IMR-90 (cell line): ENCODE results near the gene SLC16A9.

Experiments used
- BHLHE40 ChIP-seq: fragments of 150-350 bp; IDR thresholded peaks from 2 replicates; pipeline ENCODE4 v1.6.1; 2016; ENCODE audit warnings: mild to moderate bottlenecking, low read depth, low read length
- CEBPB ChIP-seq: IDR thresholded peaks from 2 replicates; pipeline ENCODE4 v1.6.1; 2012; ENCODE audit warnings: low read depth, low read length, improper control_type of control experiment
- FOS ChIP-seq: fragments of 150-350 bp; IDR thresholded peaks from 2 replicates; pipeline ENCODE4 v1.6.1; 2016; ENCODE audit warnings: low read depth, low read length
- MAFK ChIP-seq: IDR thresholded peaks from 2 replicates; pipeline ENCODE4 v1.6.1; 2012; ENCODE audit warnings: low read depth, low read length, improper control_type of control experiment
- MXI1 ChIP-seq: IDR thresholded peaks from 2 replicates; pipeline ENCODE4 v1.6.1; 2012; ENCODE audit warnings: low read depth, mild to moderate bottlenecking, low read length, moderate library complexity, borderline replicate concordance
- NFE2L2 ChIP-seq: fragments of 150-350 bp; IDR thresholded peaks from 2 replicates; pipeline ENCODE4 v1.6.1; 2016; ENCODE audit warnings: low read depth, mild to moderate bottlenecking, low read length
- POLR2A ChIP-seq: IDR thresholded peaks from 2 replicates; pipeline ENCODE4 v1.6.1; 2012; ENCODE audit warnings: mild to moderate bottlenecking, low read depth, low read length
- RAD21 ChIP-seq: IDR thresholded peaks from 2 replicates; pipeline ENCODE4 v1.6.1; 2012; ENCODE audit warnings: low read length, improper control_type of control experiment
- RFX5 ChIP-seq: IDR thresholded peaks from 2 replicates; pipeline ENCODE4 v1.8.0; 2012; ENCODE audit warnings: low read depth, mild to moderate bottlenecking, low read length, moderate library complexity
- SMC3 ChIP-seq: fragments of 150-350 bp; IDR thresholded peaks from 2 replicates; pipeline ENCODE4 v1.6.1; 2016; ENCODE audit warnings: low read depth, mild to moderate bottlenecking, antibody characterized with exemption, low read length, moderate library complexity
- USF2 ChIP-seq: fragments of 150-350 bp; IDR thresholded peaks from 2 replicates; pipeline ENCODE4 v1.6.1; 2017; ENCODE audit warnings: mild to moderate bottlenecking, antibody characterized with exemption, low read length, low read depth
- TF ChIP-seq, protein P1 (sequence below): conservative IDR thresholded peaks from 2 replicates; pipeline ENCODE4 v1.5.1; 2012; ENCODE audit warnings: mild to moderate bottlenecking, low read depth, low read length, improper control_type of control experiment
- TF ChIP-seq, protein P2 (sequence below): fragments of 150-350 bp; IDR thresholded peaks from 2 replicates; pipeline ENCODE4 v1.6.1; 2016; ENCODE audit warnings: low read depth, mild to moderate bottlenecking, low read length, moderate library complexity, borderline replicate concordance

DNA sequence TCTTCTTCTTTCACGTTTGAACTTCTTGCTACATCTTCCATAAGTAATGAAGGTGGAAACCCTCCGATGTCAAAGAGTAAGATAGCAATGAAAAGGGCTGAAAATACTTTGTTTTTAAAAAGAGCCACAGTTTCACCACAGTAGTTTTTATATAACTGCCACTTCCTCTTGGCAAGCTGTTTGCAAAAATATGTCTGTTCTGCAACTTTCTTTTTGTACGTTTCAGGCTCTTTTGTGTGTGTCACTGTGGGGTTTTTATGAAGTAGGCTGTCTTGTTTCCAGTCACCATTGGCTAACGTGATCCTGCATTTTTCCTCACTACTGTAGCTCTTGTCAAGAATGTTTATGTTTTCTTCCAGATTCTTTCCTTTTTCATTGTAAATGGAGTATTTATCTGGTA lies 55.6 kb downstream of the SLC16A9 start:
- TF ChIP-seq, protein P1, sequence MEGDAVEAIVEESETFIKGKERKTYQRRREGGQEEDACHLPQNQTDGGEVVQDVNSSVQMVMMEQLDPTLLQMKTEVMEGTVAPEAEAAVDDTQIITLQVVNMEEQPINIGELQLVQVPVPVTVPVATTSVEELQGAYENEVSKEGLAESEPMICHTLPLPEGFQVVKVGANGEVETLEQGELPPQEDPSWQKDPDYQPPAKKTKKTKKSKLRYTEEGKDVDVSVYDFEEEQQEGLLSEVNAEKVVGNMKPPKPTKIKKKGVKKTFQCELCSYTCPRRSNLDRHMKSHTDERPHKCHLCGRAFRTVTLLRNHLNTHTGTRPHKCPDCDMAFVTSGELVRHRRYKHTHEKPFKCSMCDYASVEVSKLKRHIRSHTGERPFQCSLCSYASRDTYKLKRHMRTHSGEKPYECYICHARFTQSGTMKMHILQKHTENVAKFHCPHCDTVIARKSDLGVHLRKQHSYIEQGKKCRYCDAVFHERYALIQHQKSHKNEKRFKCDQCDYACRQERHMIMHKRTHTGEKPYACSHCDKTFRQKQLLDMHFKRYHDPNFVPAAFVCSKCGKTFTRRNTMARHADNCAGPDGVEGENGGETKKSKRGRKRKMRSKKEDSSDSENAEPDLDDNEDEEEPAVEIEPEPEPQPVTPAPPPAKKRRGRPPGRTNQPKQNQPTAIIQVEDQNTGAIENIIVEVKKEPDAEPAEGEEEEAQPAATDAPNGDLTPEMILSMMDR, result no peak
- TF ChIP-seq NFE2L2 (no peak), RFX5 (no peak), POLR2A (no peak), CEBPB (no peak), RAD21 (no peak), USF2 (no peak), MXI1 (no peak), SMC3 (no peak), BHLHE40 (no peak), MAFK (no peak), FOS (no peak)
- TF ChIP-seq, protein P2, sequence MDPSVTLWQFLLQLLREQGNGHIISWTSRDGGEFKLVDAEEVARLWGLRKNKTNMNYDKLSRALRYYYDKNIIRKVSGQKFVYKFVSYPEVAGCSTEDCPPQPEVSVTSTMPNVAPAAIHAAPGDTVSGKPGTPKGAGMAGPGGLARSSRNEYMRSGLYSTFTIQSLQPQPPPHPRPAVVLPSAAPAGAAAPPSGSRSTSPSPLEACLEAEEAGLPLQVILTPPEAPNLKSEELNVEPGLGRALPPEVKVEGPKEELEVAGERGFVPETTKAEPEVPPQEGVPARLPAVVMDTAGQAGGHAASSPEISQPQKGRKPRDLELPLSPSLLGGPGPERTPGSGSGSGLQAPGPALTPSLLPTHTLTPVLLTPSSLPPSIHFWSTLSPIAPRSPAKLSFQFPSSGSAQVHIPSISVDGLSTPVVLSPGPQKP, result no peak
